HepG2 (cell line): ENCODE results near the gene LENEP.

Source experiments
- CTCF ChIP-seq: sonication (generic); formaldehyde crosslinking; IDR thresholded peaks from 2 replicates; pipeline ENCODE4 v1.5.0; 2020; ENCODE audit warnings: mild to moderate bottlenecking, missing genetic modification reagents, moderate library complexity
- KDM5A ChIP-seq: fragments of 200-600 bp; sonication (generic); IDR thresholded peaks from 2 replicates; pipeline ENCODE4 v1.7.0; 2018; ENCODE audit warnings: antibody characterized with exemption, mild to moderate bottlenecking, low read length, borderline replicate concordance
- NFYB ChIP-seq: sonication (generic); formaldehyde crosslinking; IDR thresholded peaks from 2 replicates; pipeline ENCODE4 v1.4.0; 2020; ENCODE audit warnings: missing genetic modification reagents
- RXRA ChIP-seq: sonication (generic); formaldehyde crosslinking; IDR thresholded peaks from 2 replicates; pipeline ENCODE4 v1.5.1; 2020; ENCODE audit warnings: missing genetic modification reagents
- SIN3A ChIP-seq: IDR thresholded peaks from 2 replicates; pipeline ENCODE4 v1.6.1; 2011; ENCODE audit warnings: low read depth, mild to moderate bottlenecking, control low read depth, low read length, borderline replicate concordance
- SNAPC2 ChIP-seq: sonication (generic); formaldehyde crosslinking; IDR thresholded peaks from 2 replicates; pipeline ENCODE4 v1.8.1; 2022; ENCODE audit warnings: mild to moderate bottlenecking, missing genetic modification reagents
- TSC22D2 ChIP-seq: sonication (generic); formaldehyde crosslinking; IDR thresholded peaks from 2 replicates; pipeline ENCODE4 v1.5.1; 2020; ENCODE audit warnings: missing genetic modification reagents, mild to moderate bottlenecking, borderline replicate concordance
- ZBED4 ChIP-seq: sonication (generic); formaldehyde crosslinking; IDR thresholded peaks from 2 replicates; pipeline ENCODE4 v1.4.0; 2020; ENCODE audit warnings: missing genetic modification reagents, borderline replicate concordance

GRCh38 chr1:154972213-154972516, 21.2 kb upstream of the LENEP start:
- TF ChIP-seq SNAPC2 (CRISPR knock-in tag) (peak; percentile 27; the same call in 1 of the 2 replicates), KDM5A (no peak), TSC22D2 (no peak), ZBED4 (CRISPR knock-in tag) (no peak), CTCF (CRISPR knock-in tag) (no peak), RXRA (CRISPR knock-in tag) (no peak), NFYB (no peak), SIN3A (no peak)
